HG03039 (cell line): ENCODE results near the gene USP35.
"Not testable (repeated sequence)": the region's sequence is repeated elsewhere in the genome, so short reads cannot be mapped to it uniquely, and the experiment has no call there.

Experiments used
- ATAC-seq: cut with Tn5 transposase; IDR thresholded peaks from one replicate; pipeline ENCODE4 v1.9.1; 2021; ENCODE audit warnings: mild to moderate bottlenecking, moderate library complexity; ENCODE audit not compliant: unreplicated experiment

Gene USP35

DNA sequence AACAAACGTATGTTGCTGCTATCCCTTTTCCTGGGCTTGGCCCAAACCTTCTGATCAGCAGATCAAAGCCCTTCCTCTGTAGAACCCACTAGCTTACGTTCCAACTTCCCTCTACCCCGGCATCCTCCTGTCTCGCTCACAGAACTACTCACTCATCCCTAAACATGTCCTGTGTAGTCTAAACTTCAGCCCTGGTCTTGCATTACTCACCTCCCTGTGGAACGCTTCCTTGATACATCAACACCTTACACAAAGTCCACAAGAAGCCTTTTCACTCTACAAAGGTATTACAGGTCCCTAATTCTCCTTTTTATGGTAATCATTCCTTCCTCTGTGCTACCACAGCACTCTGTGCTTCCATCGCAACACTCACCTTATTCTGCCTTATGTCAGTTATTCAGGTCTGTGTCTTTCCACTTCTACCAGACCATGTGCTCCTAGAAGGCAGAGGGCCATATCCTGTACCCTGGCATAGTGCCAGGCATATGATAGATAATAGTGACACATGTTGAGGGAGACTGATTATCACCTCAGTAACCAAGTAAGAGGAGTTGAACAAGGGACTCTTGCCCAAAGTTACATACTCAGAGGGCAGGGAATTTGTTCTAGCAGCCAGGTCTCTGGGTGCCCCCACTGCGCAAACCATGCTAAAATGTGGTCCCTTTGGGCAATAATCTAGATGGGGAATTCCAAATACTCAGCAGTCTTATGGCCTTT lies 41.6 kb downstream of the USP35 start:
- no peak for ATAC-seq

DNA sequence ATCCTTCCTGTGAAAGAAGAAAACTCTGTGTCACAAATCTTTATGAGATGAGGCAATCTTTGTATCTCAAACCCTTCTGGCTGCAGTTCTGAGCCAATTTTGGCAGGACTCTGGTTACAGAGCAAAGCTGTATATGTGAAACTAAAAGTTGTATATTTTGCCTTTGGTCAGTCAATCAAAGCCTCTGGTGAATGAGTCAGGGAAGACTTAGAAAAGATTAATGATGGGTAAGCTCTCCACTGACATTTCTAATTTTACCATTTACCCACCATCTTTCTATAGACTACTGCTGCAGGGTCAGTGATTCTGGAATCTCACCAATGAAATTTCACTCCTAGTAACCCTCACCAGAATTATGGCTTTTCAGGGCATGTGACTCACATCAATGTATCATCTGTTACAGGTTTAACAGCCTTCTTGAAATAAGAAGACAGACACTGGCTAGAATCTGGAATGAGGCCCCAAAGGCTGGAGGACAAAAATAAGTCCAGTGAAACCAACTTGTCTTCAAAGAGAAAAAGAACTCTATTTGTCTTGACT lies 43.3 kb downstream of the USP35 start:
- ATAC-seq, result no peak

DNA sequence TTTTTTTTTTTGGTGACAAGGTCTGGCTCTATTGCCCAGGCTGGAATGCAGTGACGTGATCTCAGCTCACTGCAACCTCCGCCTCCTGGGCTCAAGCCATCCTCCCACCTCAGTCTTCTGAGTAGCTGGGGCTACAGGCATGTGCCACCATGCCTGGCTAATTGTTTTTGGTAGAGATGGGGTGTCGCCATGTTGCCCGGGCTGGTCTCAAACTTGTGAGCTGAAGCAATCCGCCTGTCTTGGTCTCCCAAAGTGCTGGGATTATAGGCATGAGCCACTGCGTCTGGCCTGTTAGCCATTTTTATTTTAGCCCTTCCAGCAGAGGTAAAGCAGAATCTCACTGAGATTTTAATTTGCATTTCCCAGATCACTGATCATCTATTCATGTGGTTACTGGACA lies 44.3 kb downstream of the USP35 start:
- not testable (repeated sequence) for ATAC-seq

DNA sequence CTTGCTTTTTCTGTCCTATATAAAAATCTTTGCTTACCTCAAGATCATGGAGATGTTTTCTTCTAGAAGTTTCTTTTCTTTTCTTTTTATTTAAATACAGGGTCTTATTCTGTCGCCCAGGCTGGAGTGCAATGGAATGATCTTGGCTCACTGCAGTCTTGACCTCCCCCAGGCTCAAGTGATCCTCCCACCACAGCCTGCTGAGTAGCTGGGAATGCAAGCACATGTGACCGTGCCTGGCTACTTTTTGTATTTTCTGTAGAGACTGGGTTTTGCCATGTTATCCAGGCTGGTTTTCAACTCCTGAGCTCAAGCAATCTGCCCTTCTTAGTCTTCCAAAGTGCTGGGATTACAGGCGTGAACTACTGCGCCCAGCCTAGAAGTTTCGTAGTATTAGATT lies 45.3 kb downstream of the USP35 start:
- no peak for ATAC-seq

DNA sequence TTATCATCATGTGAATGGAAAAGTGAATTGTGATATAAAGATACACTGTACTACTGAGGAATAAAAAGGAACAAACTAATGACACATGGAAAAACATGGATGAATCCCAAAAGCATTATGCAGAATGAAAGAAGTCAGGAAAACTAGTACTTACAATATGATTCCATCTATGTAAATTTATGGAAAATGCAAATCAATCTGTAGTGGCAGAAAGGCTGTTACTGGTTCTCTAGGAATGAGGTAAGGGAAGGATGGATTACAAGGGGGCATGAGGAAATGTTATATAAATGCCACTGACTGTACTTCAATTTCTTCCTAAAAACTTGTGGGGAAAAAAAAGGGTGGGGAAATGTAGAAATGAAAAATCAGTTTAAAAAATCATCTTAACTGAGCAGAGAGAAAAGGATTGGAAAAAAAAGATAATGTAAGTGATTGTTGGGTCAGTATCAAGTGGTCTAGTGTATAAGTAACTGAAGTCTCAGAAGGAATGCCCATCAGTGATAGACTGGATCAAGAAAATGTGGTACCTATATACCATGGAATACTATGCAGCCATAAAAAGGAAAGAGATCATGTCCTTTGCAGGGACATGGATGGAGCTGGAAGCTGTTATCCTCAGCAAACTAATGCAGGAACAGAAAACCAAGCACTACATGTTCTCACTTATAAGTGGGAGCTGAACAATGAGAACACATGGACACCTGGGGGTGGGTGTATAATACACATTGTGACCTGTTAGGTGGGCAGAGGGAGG lies 48.8 kb downstream of the USP35 start:
- ATAC-seq, result no peak

DNA sequence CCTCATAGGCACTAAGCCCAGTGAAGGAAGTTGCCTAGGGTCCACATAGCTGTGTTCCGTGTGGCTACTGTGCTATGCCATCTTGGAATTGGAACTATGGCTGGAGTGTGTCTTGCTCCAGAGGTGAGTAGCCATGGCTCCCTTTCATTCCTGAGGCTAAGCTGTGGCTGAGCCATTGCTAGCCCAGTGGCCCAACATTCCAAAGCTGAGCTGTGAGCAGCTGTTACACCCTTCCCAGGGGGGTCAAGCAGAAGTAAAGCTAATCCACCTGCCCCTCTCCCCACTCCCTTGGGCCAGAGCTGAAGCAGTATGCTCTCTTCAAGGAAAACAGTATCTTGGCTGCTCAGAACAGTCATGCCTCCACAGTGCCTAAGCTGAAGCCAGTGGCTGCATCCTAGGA lies 51.1 kb downstream of the USP35 start:
- ATAC-seq, result no peak

DNA sequence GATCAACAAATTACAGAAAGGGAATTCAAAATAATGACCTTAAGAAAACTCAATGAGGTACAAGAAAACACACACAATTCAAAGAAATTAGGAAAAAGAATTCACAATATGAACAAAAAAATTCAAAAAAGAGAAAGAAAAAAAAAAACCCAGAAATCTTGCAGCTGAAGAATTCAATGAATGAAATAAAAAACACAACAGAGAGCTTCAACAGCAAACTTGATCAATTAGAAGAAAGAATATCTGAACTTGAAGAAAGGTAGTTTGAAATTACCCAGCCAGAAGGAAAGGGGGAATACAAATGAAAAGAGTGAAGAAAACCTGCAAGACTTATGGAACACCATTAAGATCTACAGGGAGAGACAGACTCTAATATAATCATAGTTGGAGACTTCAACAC lies 52.8 kb downstream of the USP35 start:
- ATAC-seq, result no peak

DNA sequence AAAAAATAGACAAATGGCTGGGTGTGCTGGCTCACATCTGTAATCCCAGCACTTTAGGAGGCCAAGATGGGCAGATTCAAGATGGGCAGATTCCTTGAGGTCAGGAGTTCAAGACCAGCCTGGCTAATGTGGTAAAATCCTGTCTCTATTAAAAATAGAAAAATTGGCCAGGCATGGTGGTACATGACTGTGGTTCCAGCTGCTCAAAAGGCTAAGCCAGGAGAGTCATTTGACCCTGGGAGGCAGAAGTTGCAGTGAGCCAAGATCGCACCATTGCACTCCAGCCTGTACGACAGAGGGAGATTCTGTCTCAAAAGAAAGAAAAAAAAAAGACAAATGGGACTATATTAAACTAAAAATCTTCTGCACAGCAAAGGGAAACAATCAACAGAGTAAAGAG lies 55.4 kb downstream of the USP35 start:
- no peak for ATAC-seq

DNA sequence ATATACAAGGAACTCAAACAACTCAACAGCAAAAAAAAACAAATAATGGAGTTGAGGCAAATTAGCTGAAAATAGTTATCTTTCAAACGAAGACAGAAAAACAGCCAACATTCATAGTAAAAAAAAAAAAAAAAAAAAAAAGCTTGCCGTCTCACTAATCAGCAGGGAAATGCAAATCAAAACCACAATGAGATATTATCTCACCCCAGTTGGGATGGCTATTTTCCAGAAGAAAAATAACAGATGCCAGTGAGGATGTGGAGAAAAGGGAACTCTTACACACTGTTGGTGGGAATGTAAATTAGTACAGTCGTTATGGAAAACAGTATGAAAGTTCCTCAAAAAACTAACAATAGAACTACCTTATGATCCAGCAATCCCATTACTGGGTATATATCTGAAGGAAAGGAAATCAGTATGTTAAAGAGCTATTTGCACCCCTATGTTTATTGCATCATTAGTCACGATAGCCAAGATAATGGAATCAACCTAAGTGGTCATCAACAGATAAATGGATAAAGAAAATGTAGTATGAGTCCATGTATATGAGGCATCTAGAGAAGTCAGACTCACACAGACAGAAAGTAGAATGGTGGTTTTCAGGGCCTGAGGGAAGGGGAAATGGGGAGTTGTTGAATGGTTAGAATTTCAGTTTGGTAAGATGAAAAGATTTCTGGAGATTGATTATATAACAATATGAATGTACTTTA lies 56.0 kb downstream of the USP35 start:
- no peak for ATAC-seq

DNA sequence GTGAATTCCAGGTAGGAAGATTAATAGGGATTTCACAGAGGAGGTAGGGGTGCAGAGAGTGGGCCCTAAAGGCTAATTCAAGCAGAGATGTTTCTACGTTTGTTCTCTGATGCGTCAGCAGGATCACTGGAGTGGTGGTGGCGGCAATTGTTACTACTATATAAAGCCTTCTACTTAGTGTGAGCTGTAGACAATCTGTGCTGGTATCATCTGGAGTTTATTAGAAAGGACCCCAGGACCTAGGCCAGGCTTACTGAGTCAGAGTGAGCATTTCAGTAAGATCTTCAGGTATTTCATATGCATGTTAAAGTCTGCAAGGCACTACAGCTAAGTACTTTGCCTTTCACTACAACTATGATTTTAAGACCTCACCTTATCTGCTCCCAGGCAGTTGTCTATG lies 59.5 kb downstream of the USP35 start:
- no peak for ATAC-seq

DNA sequence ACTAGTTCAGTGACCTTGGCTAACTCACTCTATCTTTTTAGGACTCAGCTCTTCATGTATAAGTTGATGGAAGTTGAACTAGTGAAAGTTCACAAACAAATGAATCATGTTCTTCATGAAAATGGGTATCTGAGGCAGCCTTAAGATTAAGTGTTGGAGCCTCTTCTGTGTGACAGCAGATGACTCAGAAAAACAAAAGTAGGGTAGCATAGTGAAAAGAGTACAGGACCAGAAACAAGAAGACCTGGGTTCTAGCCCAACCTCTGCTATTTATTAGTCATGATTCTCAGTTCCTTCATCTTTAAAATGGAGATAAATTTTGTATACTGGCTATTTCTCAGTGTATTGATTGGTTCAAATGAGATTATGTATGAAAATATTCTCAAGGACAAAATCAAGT lies 60.2 kb downstream of the USP35 start:
- no peak for ATAC-seq

DNA sequence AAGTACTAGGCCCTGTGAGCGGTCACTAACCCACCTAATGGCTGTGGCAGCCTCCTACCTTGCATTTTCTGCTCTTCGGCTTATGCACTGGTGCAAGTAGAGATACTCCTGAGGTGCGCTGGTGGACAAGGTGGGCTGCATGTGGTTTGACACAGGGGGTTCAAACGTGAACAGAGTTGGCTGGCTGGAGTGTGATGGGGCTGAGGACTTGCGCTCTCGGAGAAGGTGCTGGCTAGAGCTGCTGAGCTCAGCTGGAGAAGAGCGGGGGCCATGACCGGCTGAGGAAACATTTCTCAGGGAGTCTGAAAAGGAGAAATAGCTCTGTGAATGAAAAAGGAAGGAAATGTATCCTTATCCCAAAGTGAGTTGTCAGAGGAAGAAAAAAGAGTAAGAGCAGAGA lies 61.4 kb downstream of the USP35 start:
- ATAC-seq, result no peak

DNA sequence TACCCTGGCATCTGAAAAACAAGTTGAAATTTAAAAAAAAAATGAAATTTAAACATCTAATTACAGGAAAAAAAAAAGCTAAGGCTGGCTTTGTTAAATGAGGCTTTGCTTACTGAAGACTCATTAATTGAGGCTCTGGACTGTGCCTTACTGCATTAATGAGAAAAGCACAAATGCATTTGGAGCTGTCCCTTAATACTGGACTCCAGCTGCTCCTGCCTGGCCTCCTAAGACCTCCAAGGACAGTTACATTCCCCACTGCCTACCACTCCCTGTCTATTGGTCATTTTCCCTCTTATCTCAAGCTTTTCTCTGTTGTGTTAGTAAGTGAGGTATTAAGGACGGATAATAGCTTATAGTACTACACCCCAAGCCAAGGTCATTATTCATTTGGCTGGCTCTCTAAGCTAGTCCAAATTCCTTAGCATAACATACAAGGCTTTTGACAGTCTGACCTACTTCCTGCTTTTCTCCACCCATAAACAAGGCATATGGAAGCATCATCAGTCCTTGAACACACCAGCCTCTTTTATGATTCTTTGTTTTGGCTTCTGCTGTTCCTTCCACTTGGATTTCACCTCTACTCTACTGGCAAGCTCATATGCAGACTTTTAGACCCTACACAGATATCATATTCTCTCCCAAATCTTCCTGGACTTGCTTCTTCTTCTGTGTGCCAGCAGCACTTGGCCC lies 62.5 kb downstream of the USP35 start:
- ATAC-seq, result no peak

DNA sequence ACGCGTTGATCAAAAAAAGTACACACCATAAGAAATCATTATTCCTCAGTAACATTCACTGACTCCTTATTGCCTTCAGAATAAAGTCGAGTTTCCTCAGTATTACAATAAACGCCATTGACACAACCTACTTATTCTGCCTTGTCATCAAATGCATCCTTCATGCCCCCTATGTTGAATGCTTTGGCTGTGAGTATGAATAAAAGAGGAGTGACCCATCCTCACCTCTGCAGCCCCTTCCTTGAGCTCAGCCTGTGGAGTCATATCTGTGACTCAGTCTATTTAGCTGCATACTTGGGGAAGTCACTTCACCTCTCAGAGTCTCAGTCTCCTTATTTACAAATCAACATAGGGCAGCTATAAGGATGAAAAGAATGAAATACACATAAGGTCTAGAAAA lies 65.1 kb downstream of the USP35 start:
- no peak for ATAC-seq

DNA sequence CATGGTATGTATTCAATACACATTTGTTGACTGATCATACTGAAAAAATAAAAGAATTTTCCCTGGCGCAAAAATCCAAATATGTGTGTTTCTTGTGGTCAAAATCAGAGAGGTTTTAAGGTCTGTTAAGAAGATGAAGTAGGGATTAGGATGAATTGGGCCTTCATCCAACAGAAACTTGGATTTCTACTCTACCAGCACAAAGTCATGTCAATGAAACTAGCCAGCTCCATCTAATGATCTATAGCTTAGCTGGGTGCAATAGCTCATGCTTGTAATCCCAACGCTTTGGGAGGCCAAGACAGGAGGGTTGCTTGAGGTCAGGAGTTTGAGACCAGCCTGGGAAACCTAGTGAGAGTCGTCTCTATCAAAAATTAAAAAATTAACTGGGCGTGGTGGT lies 65.5 kb downstream of the USP35 start:
- ATAC-seq, result no peak

DNA sequence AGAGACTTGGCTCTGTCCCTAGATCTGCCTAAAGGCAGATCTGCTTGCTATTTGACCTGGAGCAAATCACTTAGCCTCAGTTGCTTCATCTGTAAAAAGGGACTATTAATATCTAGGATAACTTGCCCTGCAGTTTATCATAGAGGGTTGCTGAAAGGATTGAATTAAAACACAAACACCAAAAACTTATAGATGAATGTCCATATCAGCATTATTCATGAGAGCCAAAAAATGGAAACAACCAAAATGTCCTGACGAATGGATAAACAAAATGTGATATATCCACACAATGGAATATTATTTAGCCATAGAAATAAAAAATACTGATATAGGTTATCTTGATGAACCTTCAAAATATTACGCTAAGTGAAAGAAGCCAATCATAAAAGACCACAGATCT lies 67.2 kb downstream of the USP35 start:
- no peak for ATAC-seq

DNA sequence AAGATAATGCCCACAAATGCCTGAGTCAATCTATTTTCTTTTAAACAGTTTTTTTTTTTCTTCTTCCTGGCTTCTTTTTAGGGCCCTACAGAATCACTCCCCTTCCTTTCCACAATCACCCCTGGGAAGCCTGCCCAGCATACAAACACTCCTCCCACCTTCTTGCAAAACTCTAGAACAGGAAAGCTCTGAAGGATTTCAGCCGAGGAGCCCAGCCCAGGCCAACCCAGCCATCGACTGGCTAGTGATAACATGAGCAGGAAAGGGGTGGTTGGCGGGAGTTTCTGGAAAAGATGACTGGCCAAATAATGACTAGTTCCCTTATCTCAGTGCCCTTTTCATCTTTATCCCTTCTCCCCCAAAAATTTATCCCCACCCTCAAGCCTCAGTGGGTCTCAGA lies 68.2 kb downstream of the USP35 start:
- ATAC-seq, result no peak

DNA sequence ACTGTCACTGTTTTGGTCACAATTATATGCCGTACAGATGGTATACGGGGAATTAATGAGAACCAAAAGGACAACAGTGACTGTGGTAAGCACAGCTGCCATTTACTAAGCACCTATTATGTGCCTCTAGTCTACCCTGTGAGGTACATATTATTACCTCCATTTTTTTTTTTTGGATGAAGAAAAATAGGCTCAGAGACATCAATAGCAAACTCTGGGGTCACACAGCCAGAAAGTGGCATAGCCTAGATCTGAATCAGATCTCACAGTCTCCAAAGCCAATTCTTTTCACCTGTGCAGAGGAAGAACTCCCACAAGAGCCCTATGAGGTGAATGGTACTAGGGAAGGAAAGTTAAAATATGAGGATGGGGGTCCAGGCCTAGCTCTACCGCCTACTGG lies 68.9 kb downstream of the USP35 start:
- no peak for ATAC-seq

DNA sequence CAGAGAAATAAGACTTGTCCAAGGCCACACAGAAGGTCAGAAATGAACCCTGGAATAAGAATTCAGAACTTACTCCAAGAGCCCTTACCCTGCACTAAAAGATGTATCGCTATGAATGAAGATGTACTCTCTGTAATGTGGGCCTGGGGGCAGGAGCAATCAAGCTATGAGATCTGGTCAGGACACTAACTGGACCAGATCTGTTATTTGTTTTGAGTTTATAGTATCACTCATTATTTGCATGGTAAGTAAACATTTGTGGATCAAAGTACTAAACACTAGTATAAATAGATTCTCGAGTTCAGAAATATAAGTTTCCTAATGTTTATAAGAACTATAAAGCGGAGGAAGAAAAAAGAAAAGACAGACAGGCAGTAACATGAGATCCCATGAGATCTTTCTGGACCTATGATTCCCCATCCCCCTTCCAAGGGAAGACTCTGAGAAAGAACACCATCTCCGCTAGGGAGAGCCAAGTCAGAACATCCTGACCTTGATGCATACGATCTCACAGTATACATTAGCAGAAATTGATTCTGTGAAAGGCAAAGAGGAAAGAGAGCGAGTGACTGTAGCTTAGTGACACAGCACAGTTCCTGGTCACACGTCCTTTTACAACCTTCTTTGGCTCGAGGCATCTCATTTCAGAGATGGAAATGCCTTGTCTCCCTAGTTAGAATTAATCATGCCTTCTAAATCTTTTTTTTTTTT lies 71.2 kb downstream of the USP35 start:
- no peak for ATAC-seq

DNA sequence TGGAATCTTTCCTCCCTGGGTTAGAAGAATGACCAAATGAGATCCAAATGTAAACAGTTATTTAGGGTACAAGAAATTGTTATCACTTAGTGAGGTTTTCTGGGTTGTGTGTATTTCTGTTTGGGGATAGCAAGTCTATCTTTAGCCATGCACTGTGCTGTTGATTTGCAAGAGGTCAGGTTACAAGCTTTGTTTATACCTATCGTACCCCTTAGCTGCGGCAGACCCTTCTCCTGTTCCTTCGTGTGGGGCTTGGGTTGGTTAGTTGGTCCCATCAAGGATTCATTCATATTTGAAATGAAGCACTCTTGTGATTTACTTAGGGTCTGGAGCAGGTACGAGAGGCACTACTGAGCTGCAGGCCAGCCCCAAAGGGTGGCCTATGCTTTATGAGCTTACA lies 72.6 kb downstream of the USP35 start:
- ATAC-seq, result no peak

DNA sequence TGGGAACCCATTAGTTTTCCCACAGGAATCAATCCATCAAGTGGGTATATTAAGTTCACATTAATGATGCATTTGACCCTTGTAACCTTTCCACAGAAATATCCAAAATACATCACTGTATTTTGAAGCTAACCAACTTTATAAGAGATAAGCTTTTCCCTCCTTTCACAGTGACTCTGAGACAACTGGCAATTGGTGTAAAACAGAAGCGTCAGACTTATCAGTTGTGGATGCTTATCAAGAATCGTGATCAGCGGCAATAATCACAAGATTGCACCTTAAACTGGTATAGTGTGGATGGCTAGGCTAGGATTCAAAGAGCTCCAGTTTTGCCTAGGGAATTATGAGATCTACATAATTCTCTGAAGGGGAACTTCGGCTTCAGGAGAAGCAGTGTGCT lies 73.1 kb downstream of the USP35 start:
- no peak for ATAC-seq
